GM21619 (cell line): ENCODE data around the gene TRIM17.

Experiments
- ATAC-seq: cut with Tn5 transposase; IDR thresholded peaks from one replicate; pipeline ENCODE4 v1.9.1; 2021; ENCODE audit not compliant: unreplicated experiment

TRIM17 gene

DNA sequence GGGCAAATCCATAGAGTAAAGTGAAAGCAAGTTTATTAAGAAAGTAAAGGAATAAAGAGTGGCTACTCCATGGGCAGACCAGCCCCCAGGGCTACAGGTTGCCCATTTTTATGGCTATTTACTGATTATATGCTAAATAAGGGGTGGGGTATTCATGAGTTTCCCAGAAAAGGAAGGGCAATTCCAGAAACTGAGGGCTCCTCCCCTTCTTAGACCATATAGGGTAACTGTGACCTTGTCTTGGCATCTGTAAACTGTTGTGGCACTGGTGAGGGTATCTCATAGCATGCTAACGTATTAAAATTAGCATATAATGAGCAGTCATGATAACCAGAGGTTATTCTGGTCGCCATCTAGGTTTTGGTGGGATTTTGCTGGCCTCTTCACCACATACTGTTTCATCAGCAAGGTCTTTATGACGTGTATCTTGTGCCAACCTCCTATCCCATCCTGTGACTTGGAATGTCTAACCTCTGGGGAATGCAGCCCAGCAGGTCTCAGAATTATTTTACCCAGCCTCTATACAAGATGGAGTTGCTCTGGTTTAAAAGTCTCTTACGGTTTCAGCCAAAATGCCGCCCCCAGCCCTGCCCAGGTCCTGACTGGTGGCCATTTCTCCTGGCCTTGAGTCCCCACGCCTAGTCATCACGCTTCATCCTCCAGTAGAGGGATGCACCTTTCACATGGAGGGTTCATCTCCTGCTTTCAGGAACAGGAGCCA lies 982 bp upstream of the TRIM17 start:
- no peak for ATAC-seq

DNA sequence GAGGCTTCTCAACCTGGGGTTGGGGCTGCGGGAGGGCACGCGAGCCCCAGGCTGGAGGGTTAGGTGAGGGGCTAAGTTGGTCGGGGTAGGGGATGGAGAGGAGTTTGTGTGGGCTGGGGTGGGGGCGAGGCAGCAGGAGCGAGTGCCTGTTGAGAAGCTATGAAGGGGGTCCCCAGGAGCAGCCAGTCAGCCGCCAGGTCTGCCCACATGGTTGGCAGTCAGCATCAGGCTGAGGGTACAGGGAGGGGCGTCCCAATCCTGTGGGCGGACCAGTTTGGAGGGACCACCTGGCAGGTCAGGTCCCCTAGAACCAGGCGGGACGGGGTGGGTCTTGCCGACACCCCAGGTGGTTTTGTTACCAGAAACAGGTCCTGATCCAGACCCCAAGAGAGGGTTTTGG lies 400 bp upstream of the TRIM17 start:
- no peak for ATAC-seq

DNA sequence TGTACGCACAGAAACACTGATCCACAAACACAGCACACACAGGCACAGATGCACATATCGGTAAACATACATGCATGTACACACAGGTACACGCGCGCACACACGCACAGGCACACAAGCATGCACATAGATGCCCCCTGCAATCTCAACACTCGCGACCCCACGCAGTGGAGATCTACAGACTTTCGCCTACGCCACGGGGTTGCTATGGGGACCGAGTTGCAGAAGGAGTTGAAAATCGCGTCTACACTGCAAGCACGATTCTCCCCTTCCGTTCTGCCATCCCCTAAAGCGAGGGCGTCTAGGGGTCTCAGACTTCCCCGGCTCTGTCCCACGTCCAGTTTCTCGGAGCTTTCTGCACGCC lies 826 bp downstream of the TRIM17 start:
- ATAC-seq: no peak

DNA sequence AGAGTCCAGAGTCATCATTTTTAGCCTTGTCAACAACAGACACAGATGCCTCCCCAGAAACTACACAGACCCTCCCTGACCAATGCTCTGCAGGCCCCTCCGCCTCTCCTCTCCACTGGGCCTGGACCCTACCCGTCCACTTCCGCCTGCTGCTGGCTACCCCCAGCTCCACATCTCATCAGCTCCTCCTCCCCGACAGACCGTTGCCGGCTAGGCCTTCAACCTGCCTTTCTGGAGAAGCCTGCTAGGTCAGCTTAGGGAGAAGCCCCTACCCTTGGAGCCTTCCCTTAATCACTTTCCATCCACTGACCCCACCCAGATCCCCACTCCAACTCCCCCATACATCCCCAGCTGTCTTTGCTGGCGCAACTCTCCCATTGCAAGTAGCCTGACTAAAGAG lies 1.4 kb downstream of the TRIM17 start:
- ATAC-seq: no peak

DNA sequence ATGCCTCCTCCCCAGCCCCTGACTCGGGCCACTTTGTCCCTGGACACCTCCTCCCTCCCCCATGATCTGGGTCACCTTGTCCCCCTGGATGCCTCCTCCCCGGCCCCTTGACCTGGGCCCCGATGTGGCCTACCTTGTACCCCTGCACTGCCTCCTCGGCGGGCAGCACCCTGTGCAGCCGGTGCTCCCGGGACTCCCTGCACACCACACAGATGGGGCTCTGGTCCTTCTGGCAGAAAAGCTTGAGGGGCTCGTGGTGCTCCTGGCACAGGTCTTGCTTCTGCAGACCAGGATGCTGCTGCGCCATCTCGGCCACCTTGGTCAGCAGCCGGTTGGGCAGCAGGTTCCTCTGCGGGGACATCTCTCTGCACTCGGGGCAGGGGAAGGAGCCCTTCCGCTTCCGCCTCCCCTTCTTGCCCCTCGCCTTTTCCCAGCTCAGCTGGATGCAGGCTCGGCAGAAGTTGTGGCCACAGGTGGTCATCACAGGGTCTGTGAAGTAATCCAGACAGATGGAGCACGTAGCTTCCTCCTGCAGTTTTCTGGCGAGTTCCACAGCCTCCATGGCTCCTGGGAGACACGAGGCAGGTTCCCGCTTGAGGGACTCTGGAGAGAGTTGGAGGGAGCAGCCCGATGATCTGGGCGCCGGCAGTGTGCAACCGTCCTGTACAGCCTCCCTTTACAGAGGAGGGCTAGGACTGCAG lies 2.0 kb downstream of the TRIM17 start:
- ATAC-seq: no peak

DNA sequence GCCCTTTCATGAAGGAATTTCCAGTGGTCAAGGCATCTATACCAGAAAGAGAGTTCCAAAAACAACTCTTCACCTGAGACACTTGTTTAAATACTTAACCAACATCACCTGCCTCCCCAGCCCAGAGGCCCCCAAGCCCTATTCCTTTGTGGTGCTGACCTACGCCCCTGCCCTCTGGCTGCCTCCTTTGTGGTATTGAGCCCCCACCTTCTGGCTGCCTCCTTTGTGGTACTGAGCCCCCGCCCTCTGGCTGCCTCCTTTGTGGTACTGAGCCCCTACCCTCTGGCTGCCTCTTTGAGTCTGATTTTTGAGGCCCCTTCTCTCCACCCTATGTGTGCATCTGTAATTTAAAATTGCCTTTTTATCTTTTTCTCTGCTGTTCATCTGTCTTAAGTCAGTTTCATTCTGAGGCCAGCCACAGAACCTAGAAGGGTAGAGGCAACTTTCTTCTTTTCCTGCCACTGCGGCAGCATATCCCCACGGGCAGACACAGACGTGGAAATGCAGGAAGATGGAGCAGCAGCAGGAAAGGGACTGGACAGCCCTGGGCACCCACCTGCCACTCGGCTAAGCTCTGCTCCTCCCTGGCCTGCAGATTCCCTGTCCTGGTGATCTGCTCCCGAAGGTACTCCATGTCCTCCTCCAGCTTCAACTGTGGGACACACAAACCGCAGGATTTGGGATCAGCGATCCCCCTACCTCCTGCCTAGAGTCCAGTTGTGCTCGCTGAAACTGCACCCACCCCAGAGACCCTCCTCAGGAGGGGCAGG lies 3.2 kb downstream of the TRIM17 start:
- no peak for ATAC-seq

DNA sequence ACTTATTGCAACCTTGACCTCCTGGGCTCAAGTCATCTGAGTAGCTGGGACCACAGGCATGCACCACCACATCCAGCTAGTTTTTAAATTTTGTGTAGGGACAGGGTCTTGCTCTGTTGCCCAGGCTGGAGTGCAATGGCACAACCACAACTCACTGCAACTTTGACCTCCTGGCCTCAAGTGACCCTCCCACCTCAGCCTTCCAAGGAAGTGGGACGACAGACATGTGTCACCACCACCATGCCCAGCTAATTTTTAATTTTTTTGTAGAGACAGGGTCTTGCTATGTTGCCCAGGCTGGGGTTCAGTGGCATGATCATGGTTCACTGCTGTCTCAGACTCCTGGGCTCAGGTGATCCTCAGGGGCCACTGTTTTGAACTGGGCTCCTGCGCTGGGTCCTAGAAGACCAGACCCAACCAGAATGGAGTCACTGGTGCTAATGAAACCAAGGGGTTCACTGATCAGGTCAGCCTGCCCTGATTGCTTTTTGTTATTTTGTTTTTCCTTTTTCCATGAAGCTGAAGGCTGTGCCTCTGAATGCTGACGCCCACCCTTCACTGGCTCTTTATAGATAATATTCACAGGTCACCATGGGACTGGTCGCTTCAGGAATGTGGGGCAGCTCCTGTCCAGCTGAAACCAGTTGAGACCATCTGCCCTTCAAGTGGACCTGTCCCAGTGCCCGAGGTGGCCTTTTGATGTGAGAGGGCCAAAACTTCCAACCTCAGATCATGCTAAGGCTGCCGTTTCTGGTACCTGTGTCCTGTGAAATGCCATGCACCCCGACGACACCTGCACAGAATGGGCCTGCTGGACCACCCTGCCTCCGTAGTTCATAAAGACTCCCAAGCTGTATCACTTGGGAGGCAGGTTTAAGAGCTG lies 4.9 kb downstream of the TRIM17 start:
- ATAC-seq: no peak

DNA sequence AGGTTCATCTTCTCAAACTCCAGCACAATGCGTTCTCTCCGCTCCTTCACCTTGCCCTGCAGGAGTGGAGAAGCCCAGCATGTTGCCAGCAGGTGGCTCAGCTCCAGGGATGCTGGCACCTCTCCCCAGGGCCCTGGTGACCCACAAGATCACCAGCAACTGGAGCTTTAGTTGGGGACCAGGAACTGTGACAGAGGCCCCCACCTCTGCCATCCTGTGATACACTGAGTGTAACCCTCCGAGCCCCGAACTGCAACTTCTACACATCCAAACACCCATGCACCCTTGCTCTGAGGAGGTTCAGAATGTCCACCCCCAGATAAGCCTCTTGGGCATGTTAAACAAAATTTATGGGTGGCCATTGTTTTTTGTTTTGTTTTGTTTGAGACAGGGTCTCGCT lies 5.5 kb downstream of the TRIM17 start:
- ATAC-seq: no peak

DNA sequence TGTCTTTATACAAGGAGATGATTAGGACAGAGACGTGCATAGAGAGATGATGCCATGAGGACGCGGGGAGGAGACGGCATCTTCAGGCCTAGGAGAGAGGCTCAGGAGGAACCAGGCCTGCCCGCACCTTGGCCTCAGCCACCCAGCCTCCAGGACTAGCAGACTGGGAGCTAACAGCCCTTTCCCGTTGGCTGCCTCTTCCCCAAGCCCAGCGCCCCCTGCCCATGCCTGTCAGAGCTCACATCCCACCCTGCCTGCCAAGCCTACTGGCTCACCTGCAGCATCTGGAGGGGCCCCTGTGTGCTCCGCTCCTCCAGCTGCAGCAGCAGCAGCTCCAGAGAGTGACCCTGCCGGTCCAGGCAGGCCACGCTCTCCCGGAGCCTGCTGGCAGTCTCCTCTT lies 6.0 kb downstream of the TRIM17 start:
- ATAC-seq: no peak

DNA sequence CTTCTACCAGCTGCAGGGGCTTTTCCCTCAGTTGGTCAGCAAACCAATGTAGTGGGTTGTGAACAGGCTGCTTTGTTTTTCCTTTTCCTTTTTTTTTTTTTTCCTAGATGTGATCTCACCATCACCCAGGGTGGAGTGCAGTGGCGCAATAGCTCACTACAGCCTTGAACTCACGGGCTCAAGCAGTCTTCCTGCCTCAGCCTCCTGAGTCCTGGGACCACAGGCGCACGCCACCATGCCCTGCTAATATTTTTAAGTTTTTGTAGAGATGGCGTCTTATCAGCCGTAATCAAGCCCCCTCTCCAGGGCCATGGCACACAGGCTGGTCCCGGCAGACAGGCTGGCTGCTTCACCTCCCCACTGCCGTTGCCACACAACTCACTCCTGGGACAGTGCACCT lies 6.6 kb downstream of the TRIM17 start:
- ATAC-seq: no peak

DNA sequence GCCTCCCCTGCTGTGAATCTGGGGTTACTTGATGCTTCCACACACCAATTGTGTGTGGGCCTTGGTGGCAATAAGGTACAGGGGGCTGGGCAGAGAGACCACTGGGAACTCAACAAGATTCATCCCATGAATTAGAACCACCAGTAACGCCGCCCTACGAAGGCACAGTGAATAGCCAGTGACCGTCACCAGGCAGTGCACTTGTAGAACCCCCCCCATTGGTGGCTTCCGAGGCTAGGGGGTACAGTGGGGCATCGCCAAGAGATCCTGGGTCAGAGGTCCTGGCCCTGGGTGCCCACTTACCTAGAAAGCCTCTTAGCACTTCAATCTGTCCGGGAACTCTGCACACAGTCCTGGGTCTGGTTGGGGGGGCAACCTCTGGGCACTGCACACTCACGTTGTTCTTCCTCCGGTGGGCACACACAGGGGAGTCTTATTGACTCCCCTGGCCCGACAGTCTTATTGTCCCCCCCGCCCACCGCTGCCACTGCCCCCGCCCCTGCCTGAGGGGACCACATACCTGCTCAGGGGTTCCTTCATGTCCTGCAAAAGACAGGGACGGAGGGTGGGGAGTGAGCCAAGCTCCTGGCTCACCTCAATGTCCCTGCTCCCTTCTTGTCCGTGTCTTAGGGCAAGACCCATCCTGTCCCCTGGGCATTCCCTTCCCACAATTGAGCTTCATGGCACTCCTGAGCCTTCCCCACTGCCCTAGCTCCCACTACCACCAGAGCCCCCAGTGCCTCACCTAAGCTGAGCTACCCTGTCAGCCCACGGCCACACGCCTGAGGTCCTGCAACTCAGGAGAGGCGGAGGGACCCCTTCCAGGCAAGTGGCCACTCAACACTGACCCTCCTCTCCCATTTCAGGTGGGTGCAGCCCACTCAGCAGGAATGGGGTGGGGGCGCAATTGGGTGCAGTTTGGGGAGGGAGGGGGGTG lies 7.5 kb downstream of the TRIM17 start:
- ATAC-seq: no peak

DNA sequence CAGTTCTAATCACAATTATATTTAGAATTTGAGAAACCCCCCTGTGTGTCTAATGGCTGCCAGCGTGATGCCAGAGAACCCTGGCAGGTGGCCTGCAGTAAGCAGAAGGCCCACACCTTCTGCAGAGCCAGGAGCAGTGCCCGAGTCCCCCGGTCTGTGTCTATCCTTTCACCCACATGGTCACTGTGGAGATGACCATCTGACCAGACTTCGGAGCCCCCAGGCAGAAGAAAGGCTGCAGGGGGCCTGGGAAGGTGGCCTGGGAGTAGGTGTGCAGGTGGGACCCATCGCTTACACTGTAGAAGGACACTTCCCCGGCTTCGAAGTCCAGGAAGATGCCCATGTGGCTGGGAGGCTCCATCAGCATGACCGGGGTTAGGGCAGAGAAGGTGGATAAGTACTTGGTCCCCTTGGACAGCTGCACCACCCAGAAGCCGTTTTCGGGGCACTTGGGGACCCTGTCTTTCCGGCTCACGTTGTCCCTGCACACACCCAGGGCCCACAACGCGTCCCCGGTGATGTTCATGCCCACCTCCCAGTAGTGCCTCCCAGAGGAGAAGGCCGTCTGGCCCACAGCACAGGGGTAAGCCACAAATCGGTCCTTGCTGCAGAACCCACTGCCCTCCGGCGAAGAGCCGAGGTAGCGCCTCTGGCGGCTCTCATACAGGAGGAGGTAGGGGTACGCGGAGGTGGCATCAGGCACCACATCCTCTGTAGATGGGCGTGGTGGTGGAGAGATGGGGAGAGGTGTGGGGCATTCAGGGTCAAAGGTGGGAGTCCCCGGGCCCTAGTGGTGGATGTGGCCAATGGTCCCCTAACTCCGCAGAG lies 8.4 kb downstream of the TRIM17 start:
- no peak for ATAC-seq

DNA sequence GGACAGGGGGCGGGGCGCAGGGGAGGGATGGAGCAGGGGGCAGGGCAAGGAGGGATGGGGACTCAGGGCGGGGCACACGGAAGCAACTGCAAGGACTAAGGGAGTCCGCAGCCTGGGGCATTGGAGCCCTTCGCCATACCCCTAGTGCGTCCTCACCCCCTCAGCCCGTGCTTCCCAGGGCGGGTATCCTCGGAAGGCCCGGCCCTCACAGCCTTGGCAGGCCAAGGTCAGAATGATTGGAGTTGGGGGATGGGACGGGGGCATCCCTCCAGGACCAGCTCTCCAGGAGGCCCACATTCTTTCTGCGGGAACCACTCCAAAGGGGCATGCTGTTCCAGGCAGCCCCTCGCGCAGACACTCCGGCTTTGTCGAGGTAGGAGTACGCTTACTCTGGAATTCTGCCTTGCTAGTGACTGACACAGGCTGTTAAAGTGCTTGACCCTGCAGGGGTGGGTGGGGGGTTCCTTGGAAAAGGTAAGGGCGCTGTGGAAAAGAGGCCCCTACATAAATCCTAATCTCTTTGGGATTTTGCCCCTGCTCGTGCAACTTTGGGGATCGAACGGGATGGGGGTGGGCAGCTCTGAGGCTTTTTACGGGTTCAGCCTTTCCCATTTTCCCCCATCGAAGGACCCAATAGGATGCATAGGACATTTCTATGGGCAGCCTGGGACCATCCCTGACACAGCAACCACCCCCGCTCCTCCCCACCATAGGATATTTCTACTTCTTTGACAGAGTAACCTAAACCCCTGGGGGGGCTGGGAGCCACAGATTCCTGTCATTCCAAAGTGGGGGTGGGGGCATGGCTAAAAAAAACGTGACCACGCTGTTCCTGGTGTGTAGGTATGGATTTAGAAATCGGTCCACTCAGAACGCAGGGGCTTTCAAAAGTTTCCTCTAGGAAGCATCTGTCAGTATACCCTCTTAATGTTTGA lies 9.3 kb downstream of the TRIM17 start:
- no peak for ATAC-seq

DNA sequence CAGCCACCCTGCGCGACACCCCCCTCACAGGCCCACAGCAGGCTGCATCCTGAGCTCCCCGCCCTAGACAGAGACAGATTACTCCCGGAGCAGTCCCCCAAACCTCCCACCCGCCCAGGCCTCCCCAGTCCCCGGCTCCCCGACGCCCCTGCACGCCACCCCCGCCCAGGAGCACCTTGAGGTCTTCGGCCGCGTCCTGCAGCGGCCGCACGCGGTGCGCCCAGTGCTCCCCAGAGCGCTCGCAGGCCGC lies 10.8 kb downstream of the TRIM17 start:
- no peak for ATAC-seq

DNA sequence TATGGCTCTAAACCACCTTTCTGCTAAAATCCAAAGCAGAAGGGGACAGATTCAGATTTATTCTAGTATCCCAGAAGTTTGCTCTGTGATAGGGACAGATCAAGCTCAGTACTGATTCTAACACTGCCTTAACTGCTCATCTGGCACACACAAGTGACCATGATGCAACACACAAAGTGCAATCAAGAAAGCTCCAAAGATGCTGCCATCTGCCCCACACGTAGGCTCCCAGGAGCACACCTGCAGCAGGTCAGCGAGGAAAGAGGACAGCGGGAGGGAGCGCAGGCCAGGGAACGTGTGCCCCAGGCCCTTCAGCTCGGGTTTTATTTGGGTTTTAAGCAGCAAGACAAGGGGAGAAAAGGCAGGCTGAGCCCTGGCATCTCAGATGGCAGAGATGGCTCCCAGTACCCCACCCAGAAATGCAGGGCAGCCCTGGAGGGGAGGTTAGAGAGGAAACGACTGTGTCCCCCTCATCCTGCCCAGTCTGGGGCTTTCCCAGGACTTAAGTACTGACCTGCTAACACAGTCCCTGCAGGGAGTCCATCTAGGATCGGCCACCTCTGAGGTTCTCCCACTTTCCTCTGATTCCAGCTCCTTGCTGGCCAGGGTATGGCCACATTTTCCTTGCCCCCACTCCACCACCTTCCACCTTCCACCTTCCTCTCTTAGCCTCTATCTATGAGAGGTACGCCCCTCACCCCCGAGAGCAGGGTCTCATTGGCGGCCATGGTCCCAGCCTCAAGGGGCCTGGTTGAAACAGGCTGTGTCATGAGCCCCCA lies 11.3 kb downstream of the TRIM17 start:
- no peak for ATAC-seq

DNA sequence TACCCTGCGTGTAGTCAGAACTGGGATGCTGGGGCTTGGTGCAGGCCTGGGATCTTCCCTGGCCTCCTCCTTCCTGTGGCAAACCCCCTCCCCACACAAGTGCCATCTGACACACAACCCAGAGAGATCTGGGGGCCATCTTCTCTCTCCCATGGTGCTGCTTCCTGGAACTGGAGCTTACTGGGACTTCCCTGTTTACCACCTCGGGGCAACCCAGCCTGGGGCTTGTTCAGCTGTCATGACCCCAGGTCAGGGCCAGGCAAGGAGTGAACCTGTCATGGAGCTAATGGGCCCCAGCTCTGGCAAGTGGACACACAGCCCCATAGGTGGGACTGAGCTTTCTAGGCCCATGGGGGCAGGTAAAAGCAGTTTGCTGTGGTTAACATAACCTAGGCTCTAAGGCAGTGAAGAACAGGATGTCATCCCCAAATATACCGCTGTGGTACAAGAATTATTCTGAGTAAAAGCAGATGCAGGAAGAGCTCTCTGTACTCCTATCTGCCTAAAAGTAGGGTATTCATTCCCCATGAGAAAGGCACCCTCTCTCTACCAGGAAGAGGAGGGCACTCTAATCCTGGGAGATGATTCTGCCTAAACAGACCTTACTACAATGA lies 12.4 kb downstream of the TRIM17 start:
- ATAC-seq: no peak

DNA sequence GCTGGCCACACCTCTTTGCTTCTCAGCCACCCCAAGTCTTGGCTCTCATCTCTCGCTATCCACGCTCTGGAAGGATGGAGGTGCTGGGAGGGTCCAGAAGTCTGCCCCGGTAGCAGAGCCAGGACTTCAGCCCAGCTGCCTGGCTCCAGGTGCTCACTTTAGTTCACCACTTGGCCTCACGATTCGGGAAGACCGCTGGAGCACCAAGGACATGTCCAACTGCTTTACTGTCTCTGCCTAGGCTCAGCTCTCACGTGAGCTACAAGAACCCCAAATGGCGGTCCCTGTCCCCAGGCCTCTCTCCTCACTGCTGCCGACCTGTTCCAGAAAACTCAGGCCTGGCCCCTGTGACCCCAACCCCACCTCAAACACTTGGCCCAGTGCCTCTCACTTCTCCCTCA lies 13.4 kb downstream of the TRIM17 start:
- ATAC-seq: no peak
